ENCODE data around the gene ZNF184. TPM values are rescaled to one million over a fixed set of nuclear protein-coding genes. Genes with fewer than 3 reads are reported as not detected.

The ZNF184 gene
- total RNA-seq, 1 experiment from 2014 or later: 9.4 TPM

DNA sequence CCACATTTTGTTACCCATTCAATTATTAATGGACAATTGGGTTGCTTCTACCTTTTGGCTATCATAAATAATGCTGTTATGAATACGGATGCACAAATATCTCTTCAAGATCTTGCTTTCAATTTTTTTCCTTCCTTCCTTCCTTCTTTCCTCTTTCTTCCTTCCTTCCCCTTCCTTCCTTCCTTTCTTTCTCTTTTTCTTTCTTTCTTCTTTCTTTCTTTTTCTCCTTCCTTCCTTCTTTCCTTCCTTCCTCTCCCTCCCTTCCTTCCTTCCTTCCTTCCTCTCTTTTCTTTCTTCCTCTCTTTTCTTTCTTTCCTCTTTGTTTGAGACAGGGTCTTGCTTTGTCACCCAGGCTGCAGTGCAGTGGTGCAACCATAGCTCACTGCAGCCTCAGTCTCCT lies 39.2 kb downstream of the ZNF184 start:
- Histone ChIP-seq H4K20me1 (ENCODE audit: insufficient read depth) (no peaks in the 10 kb centered on the region), H3K36me3 (ENCODE audit: control insufficient read depth in 1 of 2, insufficient read depth in 2 of 2, low read length in 2 of 2) (no peaks in the 10 kb centered on the region), H3K4me3 (replicated peaks in 1 of 2; ENCODE audit: low read depth in 1 of 2, low read length in 2 of 2) (no peak overlapping the region), H3K79me2 (ENCODE audit: insufficient read depth, low read length) (no peaks in the 10 kb centered on the region), H3K4me2 (ENCODE audit: low read length) (no peak overlapping the region), H3K27me3 (ENCODE audit: insufficient read depth, low read length) (no peaks in the 10 kb centered on the region), H3K4me1 (ENCODE audit: control insufficient read depth in 1 of 2, insufficient read depth in 2 of 2, low read length in 2 of 2) (no peaks in the 10 kb centered on the region), H2AFZ (ENCODE audit: low read depth, low read length, poor library complexity, severe bottlenecking) (no peak overlapping the region), H3K9ac (ENCODE audit: low read length) (no peak overlapping the region), H3K27ac (ENCODE audit: low read depth, low read length) (no peak overlapping the region), H3K9me3 (ENCODE audit: control insufficient read depth in 1 of 2, insufficient read depth in 1 of 2, low read depth in 1 of 2, low read length in 2 of 2) (no peaks in the 10 kb centered on the region; a peak in 1 of 4 replicates), H3K9me2 (ENCODE audit: insufficient read depth) (no peaks in the 10 kb centered on the region)
- intact Hi-C loops (cut with micrococcal nuclease): no loop called here
- POLR2A ChIA-PET: no interaction called here
- RAD21 ChIA-PET (ENCODE audit: low non-redundant PET in 1 of 2, low total read pairs in 2 of 2, uncharacterized antibody in 2 of 2, unreplicated experiment in 2 of 2): no interaction called here
- CTCF ChIA-PET: no interaction called here
- DNase-seq (ENCODE audit: low read depth, low spot score) (no peak), ATAC-seq (no peak)
- no TSS peak for BruUV-seq (replicated peaks)
- TF ChIP-seq FOSL1 (IDR thresholded peaks at IDR 0.05; ENCODE audit: low read depth) (no peak), YY1 (IDR thresholded peaks at IDR 0.05; ENCODE audit: extremely low read depth, insufficient replicate concordance, low read depth, low read length) (no peak)

DNA sequence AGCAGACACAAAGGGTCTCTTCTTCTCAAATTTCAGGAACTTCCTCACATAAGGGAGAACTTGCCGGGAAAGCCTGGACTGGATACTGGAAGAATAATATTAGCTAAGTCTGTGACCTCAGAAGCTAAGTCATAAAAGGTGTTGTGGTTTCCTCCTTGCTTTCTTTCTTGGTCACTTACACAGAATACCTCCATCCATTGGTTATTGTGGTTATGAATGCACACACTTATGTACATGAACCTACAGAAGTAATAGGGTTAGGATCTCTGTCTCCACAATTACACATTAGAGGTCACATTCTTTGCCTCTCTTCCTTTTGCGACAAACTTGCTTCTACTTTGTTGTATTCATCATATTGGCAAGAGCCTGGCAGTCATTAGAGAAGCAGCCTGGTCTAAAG lies 43.9 kb downstream of the ZNF184 start:
- no peak for TF ChIP-seq YY1 (IDR thresholded peaks at IDR 0.05; ENCODE audit: extremely low read depth, insufficient replicate concordance, low read depth, low read length)
- no peak for TF ChIP-seq FOSL1 (IDR thresholded peaks at IDR 0.05; ENCODE audit: low read depth)
- no peak for TF ChIP-seq JUND (IDR thresholded peaks at IDR 0.05)
- TF ChIP-seq EZH2 (IDR thresholded peaks at IDR 0.05): no peak
- TF ChIP-seq, protein P1, sequence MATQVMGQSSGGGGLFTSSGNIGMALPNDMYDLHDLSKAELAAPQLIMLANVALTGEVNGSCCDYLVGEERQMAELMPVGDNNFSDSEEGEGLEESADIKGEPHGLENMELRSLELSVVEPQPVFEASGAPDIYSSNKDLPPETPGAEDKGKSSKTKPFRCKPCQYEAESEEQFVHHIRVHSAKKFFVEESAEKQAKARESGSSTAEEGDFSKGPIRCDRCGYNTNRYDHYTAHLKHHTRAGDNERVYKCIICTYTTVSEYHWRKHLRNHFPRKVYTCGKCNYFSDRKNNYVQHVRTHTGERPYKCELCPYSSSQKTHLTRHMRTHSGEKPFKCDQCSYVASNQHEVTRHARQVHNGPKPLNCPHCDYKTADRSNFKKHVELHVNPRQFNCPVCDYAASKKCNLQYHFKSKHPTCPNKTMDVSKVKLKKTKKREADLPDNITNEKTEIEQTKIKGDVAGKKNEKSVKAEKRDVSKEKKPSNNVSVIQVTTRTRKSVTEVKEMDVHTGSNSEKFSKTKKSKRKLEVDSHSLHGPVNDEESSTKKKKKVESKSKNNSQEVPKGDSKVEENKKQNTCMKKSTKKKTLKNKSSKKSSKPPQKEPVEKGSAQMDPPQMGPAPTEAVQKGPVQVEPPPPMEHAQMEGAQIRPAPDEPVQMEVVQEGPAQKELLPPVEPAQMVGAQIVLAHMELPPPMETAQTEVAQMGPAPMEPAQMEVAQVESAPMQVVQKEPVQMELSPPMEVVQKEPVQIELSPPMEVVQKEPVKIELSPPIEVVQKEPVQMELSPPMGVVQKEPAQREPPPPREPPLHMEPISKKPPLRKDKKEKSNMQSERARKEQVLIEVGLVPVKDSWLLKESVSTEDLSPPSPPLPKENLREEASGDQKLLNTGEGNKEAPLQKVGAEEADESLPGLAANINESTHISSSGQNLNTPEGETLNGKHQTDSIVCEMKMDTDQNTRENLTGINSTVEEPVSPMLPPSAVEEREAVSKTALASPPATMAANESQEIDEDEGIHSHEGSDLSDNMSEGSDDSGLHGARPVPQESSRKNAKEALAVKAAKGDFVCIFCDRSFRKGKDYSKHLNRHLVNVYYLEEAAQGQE (IDR thresholded peaks at IDR 0.05; ENCODE audit: low read depth): no peak
- TF ChIP-seq, protein P2, sequence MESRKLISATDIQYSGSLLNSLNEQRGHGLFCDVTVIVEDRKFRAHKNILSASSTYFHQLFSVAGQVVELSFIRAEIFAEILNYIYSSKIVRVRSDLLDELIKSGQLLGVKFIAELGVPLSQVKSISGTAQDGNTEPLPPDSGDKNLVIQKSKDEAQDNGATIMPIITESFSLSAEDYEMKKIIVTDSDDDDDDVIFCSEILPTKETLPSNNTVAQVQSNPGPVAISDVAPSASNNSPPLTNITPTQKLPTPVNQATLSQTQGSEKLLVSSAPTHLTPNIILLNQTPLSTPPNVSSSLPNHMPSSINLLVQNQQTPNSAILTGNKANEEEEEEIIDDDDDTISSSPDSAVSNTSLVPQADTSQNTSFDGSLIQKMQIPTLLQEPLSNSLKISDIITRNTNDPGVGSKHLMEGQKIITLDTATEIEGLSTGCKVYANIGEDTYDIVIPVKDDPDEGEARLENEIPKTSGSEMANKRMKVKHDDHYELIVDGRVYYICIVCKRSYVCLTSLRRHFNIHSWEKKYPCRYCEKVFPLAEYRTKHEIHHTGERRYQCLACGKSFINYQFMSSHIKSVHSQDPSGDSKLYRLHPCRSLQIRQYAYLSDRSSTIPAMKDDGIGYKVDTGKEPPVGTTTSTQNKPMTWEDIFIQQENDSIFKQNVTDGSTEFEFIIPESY (IDR thresholded peaks at IDR 0.05; ENCODE audit: extremely low read depth, insufficient replicate concordance, low read length): no peak
- no peak for TF ChIP-seq ELF1 (IDR thresholded peaks at IDR 0.05; ENCODE audit: borderline replicate concordance, low read depth)
- TF ChIP-seq, protein P3, sequence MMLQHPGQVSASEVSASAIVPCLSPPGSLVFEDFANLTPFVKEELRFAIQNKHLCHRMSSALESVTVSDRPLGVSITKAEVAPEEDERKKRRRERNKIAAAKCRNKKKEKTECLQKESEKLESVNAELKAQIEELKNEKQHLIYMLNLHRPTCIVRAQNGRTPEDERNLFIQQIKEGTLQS (IDR thresholded peaks at IDR 0.05): no peak
- TF ChIP-seq POLR2AphosphoS5 (IDR thresholded peaks at IDR 0.05; ENCODE audit: low read depth, low read length): no peak
- no peak for TF ChIP-seq EGR1 (IDR thresholded peaks at IDR 0.05; ENCODE audit: low read depth)
- ChIA-PET CTCF (no interaction called here), POLR2A (no interaction called here), RAD21 (ENCODE audit: low non-redundant PET in 1 of 2, low total read pairs in 2 of 2, uncharacterized antibody in 2 of 2, unreplicated experiment in 2 of 2) (no interaction called here)
- H3K9ac ChIP-seq (ENCODE audit: low read length): no peak overlapping the region
- no peaks in the 10 kb centered on the region for H3K9me2 ChIP-seq (ENCODE audit: insufficient read depth)
- no peak overlapping the region for H3K4me3 ChIP-seq (replicated peaks in 1 of 2; ENCODE audit: low read depth in 1 of 2, low read length in 2 of 2)
- no peaks in the 10 kb centered on the region for H3K27me3 ChIP-seq (ENCODE audit: insufficient read depth, low read length)
- no TSS peak for BruUV-seq (replicated peaks)
- intact Hi-C loops (cut with micrococcal nuclease): no loop called here
- H3K36me3 ChIP-seq (ENCODE audit: control insufficient read depth in 1 of 2, insufficient read depth in 2 of 2, low read length in 2 of 2): no peaks in the 10 kb centered on the region
- H3K9me3 ChIP-seq (ENCODE audit: control insufficient read depth in 1 of 2, insufficient read depth in 1 of 2, low read depth in 1 of 2, low read length in 2 of 2): no peaks in the 10 kb centered on the region; a peak in 1 of 4 replicates
- H3K27ac ChIP-seq (ENCODE audit: low read depth, low read length): no peak overlapping the region
- no peaks in the 10 kb centered on the region for H4K20me1 ChIP-seq (ENCODE audit: insufficient read depth)
- H2AFZ ChIP-seq (ENCODE audit: low read depth, low read length, poor library complexity, severe bottlenecking): no peak overlapping the region
- H3K4me1 ChIP-seq (ENCODE audit: control insufficient read depth in 1 of 2, insufficient read depth in 2 of 2, low read length in 2 of 2): peaks cover 0 to 5% of the 10 kb centered on the region in 2 experiments; a peak in 1 of 4 replicates
- no peak overlapping the region for H3K4me2 ChIP-seq (ENCODE audit: low read length)
- DNase-seq (ENCODE audit: low read depth, low spot score) (no peak), ATAC-seq (no peak)
- H3K79me2 ChIP-seq (ENCODE audit: insufficient read depth, low read length): no peaks in the 10 kb centered on the region

Data from HCT116 (cell line).